HL-60 (cell line): ENCODE data around the gene UBE2QL1.

Source experiments
- DNase-seq, 2 experiments: peaks; one replicate each; pipeline ENCODE4 v3.0.0-alpha.2; 2010 to 2020; ENCODE audit warnings: low read depth in 1 of 2, low spot score in 1 of 2
- H3K27ac ChIP-seq: fragments of 250-450 bp; sonication (Bioruptor Pico); replicated peaks from 2 replicates; pipeline ENCODE4 v1.5.1; 2020; ENCODE audit warnings: mild to moderate bottlenecking, moderate library complexity
- H3K27me3 ChIP-seq: fragments of 250-450 bp; sonication (Bioruptor Pico); 2 replicates; pipeline ENCODE4 v1.5.1; 2021; ENCODE audit warnings: mild to moderate bottlenecking, moderate library complexity; ENCODE audit not compliant: insufficient read depth, poor library complexity, severe bottlenecking
- H3K4me3 ChIP-seq: replicated peaks from 2 replicates; pipeline ENCODE4 v1.5.1; 2011; ENCODE audit warnings: mild to moderate bottlenecking, control low read depth, low read length; ENCODE audit not compliant: insufficient read depth
- CTCF ChIP-seq: IDR thresholded peaks from one replicate; pipeline ENCODE4 v1.5.1; 2011; ENCODE audit warnings: low read length, control low read depth, inconsistent platforms; ENCODE audit not compliant: insufficient read depth
- GABPA ChIP-seq: IDR thresholded peaks from 2 replicates; pipeline ENCODE4 v1.6.1; 2012; ENCODE audit warnings: low read depth
- POLR2AphosphoS5 ChIP-seq: IDR thresholded peaks from 2 replicates; pipeline ENCODE4 v1.6.1; 2012; ENCODE audit warnings: low read depth
- REST ChIP-seq: IDR thresholded peaks from 2 replicates; pipeline ENCODE4 v1.6.1; 2012; ENCODE audit warnings: low read depth; ENCODE audit not compliant: insufficient replicate concordance
- SPI1 ChIP-seq: IDR thresholded peaks from 2 replicates; pipeline ENCODE4 v1.6.1; 2012; ENCODE audit warnings: low read depth, mild to moderate bottlenecking, borderline replicate concordance

The UBE2QL1 gene

GRCh38 chr5:6489643-6490185 lies 41.1 kb downstream of the UBE2QL1 start:
- DNase-seq: no peak
- no peak overlapping the region for H3K4me3 ChIP-seq
- no peak overlapping the region for H3K27ac ChIP-seq
- TF ChIP-seq REST: no peak
- no peak for TF ChIP-seq SPI1
- H3K27me3 ChIP-seq: no peaks in the 10 kb centered on the region

- no peak for DNase-seq
- TF ChIP-seq CTCF: no peak
- TF ChIP-seq POLR2AphosphoS5: no peak
- TF ChIP-seq REST: no peak
- TF ChIP-seq SPI1: no peak
- TF ChIP-seq GABPA: no peak
- Histone ChIP-seq H3K27me3 (no peaks in the 10 kb centered on the region), H3K27ac (no peak overlapping the region), H3K4me3 (no peak overlapping the region)
Measured at GRCh38 chr5:6490246-6490645, 41.6 kb downstream of the UBE2QL1 start.

- no peaks in the 10 kb centered on the region for H3K27me3 ChIP-seq
- H3K27ac ChIP-seq: no peak overlapping the region
- TF ChIP-seq GABPA: no peak
- TF ChIP-seq CTCF: no peak
- TF ChIP-seq SPI1: no peak
- TF ChIP-seq REST: no peak
- TF ChIP-seq POLR2AphosphoS5: no peak
- no peak overlapping the region for H3K4me3 ChIP-seq
- no peak for DNase-seq
Measured at GRCh38 chr5:6490693-6491092, 42.0 kb downstream of the UBE2QL1 start.
